G401 (cell line): ENCODE measurements around the gene C12orf76. TPM values are rescaled to one million over a fixed set of nuclear protein-coding genes. Genes with fewer than 3 reads are reported as not detected.
"Not testable (repeated sequence)": the region's sequence is repeated elsewhere in the genome, so short reads cannot be mapped to it uniquely, and the experiment has no call there.

ENCODE experiments used
- DNase-seq: peaks from one replicate; pipeline ENCODE4 v3.0.0-alpha.2; 2015; ENCODE audit warnings: low spot score
- in situ Hi-C: cut with HindIII; loops from 2 replicates; pipeline ENCODE4 v1.10.0; 2016; ENCODE audit warnings: low sequenced_read_pairs, mixed read lengths
- total RNA-seq: library from RNA; depleted of rRNA; stranded (reverse); fragments of >200 nt; shearing (Covaris generic); gene quantifications from 2 replicates; pipeline ENCODE4 v1.2.3, GENCODE V29; 2014

The C12orf76 gene
- total RNA-seq, 1 experiment from 2014 or later, result 17.3 TPM

DNA sequence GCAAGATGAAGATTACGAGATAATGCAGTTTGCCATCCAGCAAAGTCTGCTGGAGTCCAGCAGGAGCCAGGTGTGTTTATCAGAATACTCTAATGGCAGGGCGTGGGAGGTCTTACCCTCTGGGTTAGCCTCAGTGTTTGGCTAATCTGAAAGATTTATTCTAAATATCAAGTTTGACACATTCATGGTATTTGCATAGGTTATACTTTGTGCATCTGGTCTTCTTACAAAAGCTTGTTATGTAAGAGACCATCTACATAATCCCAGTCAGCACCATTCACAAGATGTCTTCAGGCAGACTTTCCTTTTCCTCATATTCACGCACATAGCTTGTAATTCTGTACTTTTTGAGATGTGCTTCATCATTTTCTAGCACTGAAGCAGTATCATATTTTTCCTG lies 14.4 kb downstream of the C12orf76 start:
- DNase-seq, result no peak
- in situ Hi-C loops, result no loop called here

DNA sequence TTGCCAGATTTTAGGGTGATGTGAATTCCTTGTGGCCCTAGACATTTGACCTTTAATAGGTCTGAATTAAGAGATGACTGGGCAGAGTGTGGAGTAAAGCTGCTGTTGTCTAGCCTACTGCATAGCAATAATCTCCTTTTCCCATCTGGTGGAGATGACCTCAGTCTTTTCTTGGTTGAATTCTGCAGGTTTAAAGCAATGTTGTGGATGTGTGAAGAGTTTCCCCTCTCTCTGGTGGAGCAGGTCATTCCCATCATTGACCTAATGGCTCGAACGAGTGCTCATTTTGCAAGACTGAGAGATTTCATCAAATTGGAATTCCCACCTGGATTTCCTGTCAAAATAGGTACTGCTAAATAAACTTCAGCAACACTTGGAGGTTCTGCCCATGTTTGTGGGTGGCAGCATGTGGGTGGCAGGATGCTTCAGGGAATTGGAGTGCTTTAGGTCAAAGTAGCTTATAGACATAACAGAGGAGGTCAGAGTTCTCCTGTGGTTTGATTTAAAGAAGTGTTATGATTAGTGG lies 19.0 kb downstream of the C12orf76 start:
- no peak for DNase-seq
- in situ Hi-C loops, result no loop called here

DNA sequence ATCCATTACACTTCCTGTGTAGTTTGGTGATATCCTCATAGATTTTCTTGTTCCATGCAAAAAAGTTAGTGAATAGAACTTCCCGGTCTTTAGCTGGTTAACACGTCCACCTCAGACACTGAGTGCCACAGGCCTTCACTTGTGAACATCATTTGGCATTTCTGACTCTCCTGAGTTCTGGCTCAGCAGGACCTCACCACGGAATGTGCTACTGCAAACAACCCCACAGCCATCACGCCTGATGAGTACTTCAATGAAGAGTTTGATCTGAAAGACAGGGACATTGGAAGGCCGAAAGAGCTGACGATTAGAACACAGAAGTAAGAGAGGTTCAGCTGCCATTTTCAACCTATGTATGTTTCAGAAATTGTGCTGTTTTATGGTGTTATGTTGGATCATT lies 20.0 kb downstream of the C12orf76 start:
- in situ Hi-C loops, result no loop called here
- DNase-seq, result no peak

DNA sequence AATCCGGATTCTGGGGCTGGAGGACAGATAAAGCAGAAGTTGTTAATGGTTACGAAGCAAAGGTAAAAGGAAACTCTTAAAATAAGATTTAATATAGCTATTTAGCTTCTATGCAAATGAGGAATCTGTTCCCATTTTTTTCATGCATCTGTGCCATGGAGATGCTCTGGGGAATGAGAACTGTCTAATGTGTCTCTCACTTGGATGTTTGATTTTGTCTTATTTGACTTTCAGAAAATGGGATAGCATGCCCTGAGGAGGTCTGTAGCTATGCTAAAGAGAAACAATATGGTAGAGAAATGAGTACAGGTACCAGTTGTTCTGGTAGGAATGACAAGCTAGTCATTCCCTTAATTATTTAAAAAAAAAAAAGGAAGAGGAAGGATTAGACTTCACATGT lies 24.3 kb downstream of the C12orf76 start:
- DNase-seq, result peak; percentile 19
- in situ Hi-C loops, result no loop called here

DNA sequence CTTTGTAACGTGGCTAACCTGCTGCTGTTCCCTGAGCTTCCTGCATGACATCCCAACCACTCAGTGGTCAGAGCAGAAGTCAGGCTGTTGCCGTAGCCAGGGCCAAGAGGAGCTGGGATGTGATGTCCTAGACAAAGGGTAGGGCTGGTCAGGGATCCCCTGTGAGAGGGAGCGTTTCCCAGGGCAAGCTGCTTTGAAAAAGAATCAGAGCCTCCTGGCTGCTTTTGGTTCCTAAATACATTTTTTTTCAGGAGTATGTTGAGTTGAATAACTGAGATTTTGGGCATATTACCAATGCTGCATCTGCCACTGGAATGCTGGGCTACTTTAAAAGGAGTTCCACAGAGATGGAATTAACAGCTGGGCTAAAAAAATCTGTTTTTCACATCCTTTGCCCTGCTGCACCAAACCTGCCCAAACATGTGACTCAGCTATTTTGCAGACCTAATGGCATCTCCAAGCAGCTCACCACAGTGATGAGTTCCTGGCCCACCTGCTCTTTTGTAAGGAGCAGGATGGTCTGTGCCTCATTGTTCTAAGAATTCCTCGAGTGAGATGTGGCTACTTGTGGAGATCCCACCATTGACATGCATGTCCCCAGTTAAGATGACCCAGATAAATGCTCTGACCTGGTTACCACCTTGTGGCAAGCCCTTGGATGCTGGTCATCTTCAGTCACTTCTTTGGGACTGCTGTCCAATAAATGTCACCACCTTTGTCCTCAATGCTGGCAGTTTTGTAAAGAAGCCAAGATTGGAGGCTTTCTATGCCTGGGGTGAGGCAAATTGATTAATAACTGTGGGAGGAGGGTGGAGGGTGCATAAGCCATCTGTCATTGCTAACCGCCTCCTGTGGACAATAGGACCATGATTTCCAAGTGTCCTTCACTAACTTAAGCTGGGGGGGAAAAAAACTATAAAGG lies 25.0 kb downstream of the C12orf76 start:
- DNase-seq, result peak; percentile 66
- in situ Hi-C loops, result no loop called here

DNA sequence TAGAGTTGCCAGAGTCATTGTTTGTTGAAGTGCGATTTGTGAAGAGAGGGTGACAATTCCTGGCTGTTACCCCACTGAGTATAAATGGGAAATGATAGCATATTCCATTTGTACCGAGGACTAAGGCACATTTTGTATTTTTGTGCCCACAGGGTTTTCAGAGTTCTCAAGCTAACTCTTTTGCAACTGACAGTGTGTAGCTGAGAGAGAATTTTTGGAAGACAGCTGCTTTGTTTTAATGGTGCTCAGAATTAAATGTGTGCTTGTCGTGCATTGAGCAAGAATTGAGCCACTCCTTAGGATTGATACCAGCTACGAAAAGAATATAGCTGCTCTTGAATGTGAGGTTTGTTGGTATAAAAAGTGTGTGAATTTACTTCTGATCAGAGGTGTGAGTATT lies 27.4 kb downstream of the C12orf76 start:
- in situ Hi-C loops, result no loop called here
- no peak for DNase-seq

DNA sequence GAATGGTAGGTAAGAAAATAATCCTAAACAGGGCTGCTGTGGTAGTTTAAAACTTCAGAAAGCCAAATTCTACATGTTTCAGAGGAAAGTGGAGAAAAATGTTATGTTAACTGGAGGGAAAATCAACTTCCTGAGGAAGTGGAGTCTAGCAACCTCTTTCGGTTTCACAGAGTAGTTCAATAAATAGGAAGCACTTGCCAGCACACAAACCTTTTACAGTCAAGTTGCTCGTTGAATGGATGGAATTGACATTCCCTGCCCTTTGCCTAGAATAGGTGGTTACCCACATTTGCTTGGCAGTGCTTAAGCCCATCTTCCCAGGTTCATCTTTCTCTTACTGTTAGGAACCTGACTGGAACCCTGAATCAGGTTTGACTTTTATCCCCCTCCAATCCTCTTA lies 33.2 kb downstream of the C12orf76 start:
- DNase-seq, result no peak
- in situ Hi-C loops, result no loop called here

DNA sequence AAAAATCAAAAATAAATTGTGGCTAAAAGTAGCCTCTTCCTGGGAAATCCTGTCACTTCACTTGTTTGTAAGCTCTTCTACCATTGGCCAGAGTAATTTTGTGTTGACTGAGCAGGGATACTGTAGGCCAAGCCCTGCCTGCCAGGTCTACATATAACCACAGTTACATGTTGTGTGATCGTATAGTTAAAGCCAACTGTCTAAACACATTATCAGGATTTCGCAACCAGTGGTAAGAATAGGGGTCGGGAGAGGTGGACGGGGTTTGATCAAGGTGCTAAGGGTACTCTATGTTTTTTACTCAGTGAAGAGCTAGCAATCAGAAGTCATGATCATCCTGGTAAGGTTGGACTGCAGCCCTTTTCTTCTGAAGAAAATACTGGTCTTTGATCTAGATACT lies 35.7 kb downstream of the C12orf76 start:
- no peak for DNase-seq
- in situ Hi-C loops, result no loop called here

DNA sequence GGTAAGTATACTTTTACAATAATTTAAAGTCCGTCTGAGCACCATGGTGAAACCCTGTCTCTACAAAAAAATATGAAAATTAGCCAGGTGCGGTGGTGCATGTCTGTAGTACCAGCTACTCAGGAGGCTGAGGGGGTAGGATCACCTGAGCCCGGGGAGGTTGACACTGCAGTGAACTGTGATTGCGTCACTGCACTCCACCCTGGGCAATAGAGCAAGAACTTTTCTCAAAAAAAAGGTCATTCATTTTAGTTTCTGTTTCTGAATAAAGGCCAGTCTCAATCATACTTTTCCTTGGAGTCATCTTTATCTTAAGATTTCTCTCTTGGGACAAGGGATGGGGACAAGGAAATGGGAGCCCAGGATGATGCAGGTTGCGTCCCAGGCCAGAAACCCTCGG lies 36.2 kb downstream of the C12orf76 start:
- in situ Hi-C loops, result no loop called here
- DNase-seq, result no peak

DNA sequence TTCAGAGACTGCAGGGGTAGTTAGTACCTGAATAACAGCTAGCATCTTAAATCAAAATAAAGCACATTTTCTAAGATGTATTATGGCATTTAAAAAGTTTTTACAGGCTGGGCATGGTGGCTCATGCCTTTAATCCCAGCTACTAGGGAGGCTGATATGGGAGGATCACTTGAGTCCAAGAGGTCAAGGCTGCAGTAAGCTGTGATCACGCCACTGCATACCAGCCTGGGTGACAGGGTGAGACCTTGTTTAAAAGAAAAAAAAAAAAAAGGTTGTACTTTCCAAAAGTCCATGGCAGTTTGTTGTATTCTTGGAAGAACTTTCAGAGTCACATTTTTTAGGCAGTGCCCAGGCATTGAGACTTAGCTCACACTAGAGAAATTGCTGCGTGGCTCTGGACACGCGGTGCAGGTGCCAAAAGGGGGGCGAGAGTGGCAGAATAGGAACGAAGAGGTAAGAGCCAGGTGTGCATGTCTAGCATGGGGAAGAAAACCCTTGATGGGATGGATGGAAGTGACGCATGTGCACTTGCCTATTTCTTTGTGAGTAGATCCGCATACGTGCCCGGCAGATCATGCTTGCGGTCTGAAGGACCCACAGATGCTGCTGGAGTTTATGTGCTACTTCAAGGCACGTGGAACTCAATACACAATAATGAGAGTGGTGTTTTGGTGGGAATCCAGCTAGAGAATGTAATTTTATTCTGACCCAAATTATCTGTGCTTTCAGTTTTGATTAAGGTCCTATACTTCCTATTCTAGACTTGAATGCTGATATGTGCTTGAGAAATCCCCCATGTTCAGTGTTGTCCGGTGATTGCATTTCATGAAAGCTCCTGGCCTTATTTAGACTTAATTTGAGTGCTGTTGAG lies 37.2 kb downstream of the C12orf76 start:
- DNase-seq, result no peak
- in situ Hi-C loops, result no loop called here

DNA sequence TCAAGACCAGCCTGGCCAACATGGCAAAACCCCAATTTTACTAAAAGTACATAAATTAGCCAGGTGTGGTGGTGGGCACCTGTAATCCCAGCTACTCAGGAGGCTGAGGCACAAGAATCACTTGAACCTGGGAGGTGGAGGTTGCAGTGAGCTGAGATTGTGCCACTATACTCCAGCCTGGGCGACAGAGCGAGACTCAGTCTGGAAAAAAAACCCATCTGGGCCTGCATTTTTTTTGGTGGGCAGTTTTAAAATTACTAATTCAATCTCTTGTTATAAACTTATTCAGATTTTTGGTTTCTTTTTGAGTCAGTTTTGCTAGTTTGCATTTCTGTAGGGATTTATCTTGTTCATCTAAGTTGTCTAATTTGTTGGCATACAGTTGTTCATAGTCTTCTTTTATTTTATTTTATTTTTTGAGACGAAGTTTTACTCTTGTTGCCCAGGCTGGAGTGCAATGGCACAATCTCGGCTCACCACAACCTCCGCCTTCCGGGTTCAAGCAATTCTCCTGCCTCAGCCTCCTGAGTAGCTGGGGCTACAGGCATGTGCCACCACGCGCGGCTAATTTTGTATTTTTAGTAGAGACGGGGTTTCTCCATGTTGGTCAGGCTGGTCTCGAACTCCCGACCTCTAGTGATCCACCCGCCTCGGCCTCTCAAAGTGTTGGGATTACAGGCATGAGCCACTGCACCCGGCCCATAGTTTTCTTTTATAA lies 39.5 kb downstream of the C12orf76 start:
- DNase-seq, in situ Hi-C loops: not testable (repeated sequence)

DNA sequence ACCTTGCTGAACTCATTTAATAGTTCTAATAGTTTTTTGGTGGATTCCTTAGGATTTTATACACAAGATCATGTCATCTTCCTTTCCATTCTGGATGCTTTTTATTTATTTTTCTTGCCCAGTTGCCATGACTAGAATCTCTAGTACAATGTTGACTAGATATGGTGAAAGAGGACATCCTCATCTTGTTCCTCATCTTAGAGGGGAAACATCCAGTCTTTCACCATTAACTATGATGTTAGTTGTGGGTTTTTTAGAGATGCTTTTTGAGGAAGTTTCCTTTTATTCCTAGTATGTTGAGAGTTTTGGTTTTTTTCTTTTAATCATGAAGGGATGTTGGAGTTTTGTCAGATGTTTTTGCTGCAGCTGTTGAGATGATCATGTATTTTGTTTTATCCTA lies 40.4 kb downstream of the C12orf76 start:
- no peak for DNase-seq
- in situ Hi-C loops, result no loop called here

DNA sequence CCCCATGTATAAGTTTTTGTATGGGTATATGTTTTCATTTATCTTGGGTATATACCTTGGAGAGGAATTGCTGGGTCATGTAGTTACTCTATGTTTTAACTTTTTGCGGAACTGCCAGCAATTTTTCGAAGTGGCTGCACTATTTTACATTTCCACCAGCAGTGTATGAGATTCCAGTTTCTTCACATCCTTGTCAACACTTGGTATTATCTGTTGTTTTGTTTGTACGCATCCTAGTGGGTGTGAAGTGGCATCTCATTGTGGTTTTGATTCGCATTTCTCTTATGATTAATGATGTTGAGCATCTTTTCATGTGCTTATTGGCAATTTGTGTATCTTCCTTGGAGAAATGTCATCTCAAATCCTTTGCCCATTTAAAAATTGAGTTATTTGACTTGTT lies 42.2 kb downstream of the C12orf76 start:
- no peak for DNase-seq
- in situ Hi-C loops, result no loop called here

DNA sequence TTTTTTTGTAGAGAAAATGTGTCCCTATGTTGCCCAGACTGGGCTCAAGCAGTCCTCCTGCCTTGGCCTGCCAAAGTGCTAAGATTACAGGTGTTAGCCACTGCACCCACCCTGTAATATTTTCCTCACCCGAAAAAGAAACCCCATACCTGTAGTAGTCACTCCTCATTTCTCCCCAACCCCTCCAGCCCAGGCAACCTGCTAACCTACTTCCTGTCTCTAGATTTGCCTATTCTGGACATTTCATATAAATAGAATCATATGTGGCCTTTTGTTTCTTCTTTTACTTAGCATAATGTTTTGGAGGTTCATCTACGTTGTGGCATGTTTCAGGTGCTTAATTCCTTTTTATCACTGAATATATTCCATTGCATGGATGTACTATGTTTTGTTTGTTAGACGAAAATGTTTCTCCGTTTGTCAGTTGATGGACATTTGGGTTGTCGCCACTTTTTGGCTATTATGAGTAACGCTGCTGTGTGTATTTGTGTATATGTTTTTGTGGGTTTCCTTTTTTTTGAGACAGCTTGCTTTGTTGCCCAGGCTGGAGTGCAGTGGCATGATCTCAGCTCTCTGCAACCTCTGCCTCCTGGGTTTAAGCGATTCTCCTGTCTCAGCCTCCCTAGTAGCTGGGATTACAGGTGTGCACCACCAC lies 42.9 kb downstream of the C12orf76 start:
- in situ Hi-C loops, result no loop called here

DNA sequence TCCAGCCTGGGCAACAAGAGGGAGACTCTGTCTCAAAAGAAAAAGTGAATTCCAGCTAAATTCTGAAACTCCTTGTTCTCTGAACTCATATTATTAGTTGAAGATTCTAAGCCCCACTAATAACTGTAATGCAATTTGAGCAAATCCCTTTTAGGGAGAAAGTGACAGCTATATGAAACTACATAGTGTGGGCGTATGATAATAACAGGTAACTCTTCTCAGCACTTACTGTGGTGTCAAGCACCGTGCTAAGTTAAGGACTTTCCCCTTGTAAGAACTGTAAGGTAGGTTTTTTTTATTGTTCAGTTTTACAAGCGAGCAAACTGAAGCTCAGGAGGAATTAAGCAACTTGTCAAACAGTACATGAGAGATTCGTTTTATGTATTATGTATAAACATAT lies 43.7 kb downstream of the C12orf76 start:
- in situ Hi-C loops, result no loop called here
- DNase-seq, result no peak

More for the DNA sequence above, 42.9 kb downstream of the C12orf76 start:
- no peak for DNase-seq

DNA sequence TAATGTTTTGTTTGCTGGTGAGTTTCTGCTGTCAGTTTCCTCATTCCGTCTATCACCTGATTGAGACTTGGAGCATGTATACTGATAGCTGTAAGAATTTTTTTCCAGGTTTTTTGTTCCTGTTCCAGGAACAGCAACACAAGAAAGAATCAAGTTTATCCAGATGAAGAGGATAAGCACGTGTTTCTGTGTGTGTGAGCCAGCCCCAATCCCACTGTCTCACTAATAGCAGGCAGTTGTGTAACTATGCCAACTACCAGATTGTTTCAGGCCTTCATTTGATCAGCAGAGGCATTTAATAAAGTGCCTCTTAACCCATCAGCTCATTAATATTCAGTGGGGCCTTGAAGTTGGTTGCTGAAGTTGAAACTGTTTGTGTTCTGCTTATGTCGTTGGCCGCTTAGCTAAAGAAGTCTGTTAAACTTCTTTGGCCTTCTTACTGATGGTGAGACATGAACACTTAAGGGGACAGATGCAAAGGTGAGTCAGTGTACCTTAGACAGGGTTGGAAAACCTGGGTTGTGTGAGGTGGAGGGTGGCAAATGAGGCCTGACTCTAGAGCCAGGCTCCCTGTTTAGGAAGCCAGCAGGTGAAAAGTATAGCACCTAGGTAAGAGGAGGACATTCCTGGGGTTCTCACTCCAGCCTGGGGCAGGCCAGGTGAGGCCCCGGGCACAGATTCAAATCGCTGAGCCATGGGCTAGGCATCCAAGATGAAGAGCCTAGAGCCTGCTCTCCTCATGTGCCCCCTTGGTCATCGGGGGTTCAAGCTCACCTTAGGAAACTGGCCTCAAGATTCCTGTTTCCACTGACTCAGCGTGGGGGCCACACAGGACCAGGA lies 45.4 kb downstream of the C12orf76 start:
- in situ Hi-C loops, result no loop called here
- no peak for DNase-seq

DNA sequence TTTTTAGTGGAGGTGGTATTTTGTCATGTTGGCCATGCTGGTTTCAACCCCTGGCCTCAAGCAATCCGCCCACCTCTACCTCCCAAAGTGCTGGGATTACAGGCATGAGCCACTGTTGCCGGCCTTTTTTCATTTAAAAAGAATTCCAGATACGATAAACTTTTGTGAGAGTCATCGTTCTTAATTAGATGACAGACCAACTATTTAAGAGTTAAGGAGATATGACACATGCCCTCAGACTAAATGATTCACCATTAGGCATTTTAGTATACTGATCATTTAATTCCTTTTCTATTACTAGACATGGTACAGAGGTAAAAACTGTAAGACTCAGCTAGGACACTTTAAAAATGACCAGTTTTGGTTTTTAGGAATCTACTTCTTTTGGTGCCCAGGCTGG lies 46.7 kb downstream of the C12orf76 start:
- no peak for DNase-seq
- in situ Hi-C loops, result no loop called here

DNA sequence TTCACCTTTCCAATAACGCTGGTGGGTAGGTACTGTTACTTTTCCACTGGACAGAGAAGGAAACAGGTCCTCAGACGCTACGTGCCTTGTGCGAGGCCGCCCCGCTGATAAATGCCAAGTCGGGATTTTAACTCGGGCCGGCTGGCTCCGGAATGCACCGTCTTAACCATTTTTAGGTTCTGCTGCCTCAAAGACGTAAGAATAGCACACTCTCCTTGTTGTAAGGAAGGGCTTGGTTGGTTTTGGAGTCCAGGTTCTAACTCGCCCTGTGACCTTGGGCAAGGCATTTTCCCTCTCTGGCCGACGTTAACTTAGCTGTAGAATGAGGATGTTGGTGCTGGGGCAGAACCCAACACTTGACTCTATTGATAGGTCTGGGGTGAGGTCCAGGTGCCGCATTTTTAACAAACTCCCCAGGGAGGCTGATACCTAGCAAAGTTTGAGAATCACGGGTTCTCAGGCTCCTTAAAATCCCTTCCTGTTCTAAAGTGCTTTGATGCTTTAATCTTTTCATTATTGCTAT lies 48.3 kb downstream of the C12orf76 start:
- peak; percentile 30 for DNase-seq

More for the DNA sequence above, 48.3 kb downstream of the C12orf76 start:
- in situ Hi-C loops, result no loop called here
